H1 (cell line): Measurements from ENCODE around the gene NMRAL1. TPM values are rescaled to one million over a fixed set of nuclear protein-coding genes. Genes with fewer than 3 reads are reported as not detected.
A peak's percentile ranks its signal among the peaks of the same experiment; 100 is the strongest.

Source experiments
- ATF2 ChIP-seq: IDR thresholded peaks from 2 replicates; pipeline ENCODE4 v1.6.1; 2012; ENCODE audit warnings: low read length, inconsistent platforms
- ATF3 ChIP-seq: IDR thresholded peaks from 2 replicates; pipeline ENCODE4 v1.6.1; 2011; ENCODE audit warnings: low read depth, mild to moderate bottlenecking, low read length; ENCODE audit not compliant: insufficient read depth
- CEBPB ChIP-seq: IDR thresholded peaks from 2 replicates; pipeline ENCODE4 v1.6.1; 2012; ENCODE audit warnings: low read depth, low read length
- CHD1 ChIP-seq: IDR thresholded peaks from 2 replicates; pipeline ENCODE4 v1.6.1; 2012; ENCODE audit warnings: low read depth, low read length, improper control_type of control experiment
- EZH2 ChIP-seq: fragments of 200-600 bp; sonication (generic); IDR thresholded peaks from 2 replicates; pipeline ENCODE4 v1.7.1; 2012; ENCODE audit warnings: low read depth, mild to moderate bottlenecking, moderate library complexity, low read length, inconsistent platforms; ENCODE audit not compliant: severe bottlenecking
- GABPA ChIP-seq: IDR thresholded peaks from 2 replicates; pipeline ENCODE4 v1.6.1; 2011; ENCODE audit warnings: mild to moderate bottlenecking, low read length, moderate library complexity, borderline replicate concordance; ENCODE audit not compliant: insufficient read depth
- HDAC2 ChIP-seq, 2 experiments: fragments of 300-600 bp in 1 of 2; sonication (generic) in 1 of 2; IDR thresholded peaks; 2 replicates each; pipeline ENCODE4 v1.6.1; 2011 to 2012; ENCODE audit warnings: low read depth in 2 of 2, low read length in 2 of 2, mild to moderate bottlenecking in 2 of 2, moderate library complexity in 2 of 2, borderline replicate concordance in 1 of 2, inconsistent platforms in 1 of 2
- KDM4A ChIP-seq: IDR thresholded peaks from one replicate; pipeline ENCODE4 v1.7.1; 2012; ENCODE audit warnings: low read depth, mild to moderate bottlenecking, moderate library complexity, low read length, inconsistent platforms; ENCODE audit not compliant: severe bottlenecking
- MAFK ChIP-seq: IDR thresholded peaks from 2 replicates; pipeline ENCODE4 v1.6.1; 2012; ENCODE audit warnings: low read depth, mild to moderate bottlenecking, improper control_type of control experiment, low read length
- MAX ChIP-seq: IDR thresholded peaks from 2 replicates; pipeline ENCODE4 v1.6.1; 2012; ENCODE audit warnings: inconsistent platforms
- PHF8 ChIP-seq: fragments of 200-600 bp; sonication (generic); conservative IDR thresholded peaks from 2 replicates; pipeline ENCODE4 v1.7.1; 2012; ENCODE audit warnings: low read depth, mild to moderate bottlenecking, inconsistent platforms, low read length, moderate library complexity
- POLR2A ChIP-seq, 2 experiments: IDR thresholded peaks; 1 replicate in 1 of 2; 2 replicates in 1 of 2; pipeline ENCODE4 v1.6.1; 2011; ENCODE audit warnings: low read depth in 2 of 2, low read length in 2 of 2, mild to moderate bottlenecking in 2 of 2; ENCODE audit errors: control extremely low read depth in 1 of 2
- RBBP5 ChIP-seq: IDR thresholded peaks from 2 replicates; pipeline ENCODE4 v1.7.1; 2012; ENCODE audit warnings: low read depth, mild to moderate bottlenecking, inconsistent platforms, low read length, moderate library complexity, borderline replicate concordance
- SAP30 ChIP-seq: fragments of 300-600 bp; sonication (generic); IDR thresholded peaks from 2 replicates; pipeline ENCODE4 v1.7.1; 2012; ENCODE audit warnings: low read length, moderate library complexity, mild to moderate bottlenecking, inconsistent platforms; ENCODE audit not compliant: insufficient read depth, insufficient replicate concordance
- SIN3A ChIP-seq, 2 experiments: IDR thresholded peaks in 1 of 2; conservative IDR thresholded peaks in 1 of 2; 2 replicates each; pipeline ENCODE4 v1.6.1; 2011 to 2012; ENCODE audit warnings: low read length in 2 of 2, improper control_type of control experiment in 1 of 2, low read depth in 1 of 2, mild to moderate bottlenecking in 1 of 2
- TAF1 ChIP-seq: IDR thresholded peaks from 2 replicates; pipeline ENCODE4 v1.6.1; 2011; ENCODE audit warnings: mild to moderate bottlenecking, low read depth, low read length
- TBP ChIP-seq: IDR thresholded peaks from 2 replicates; pipeline ENCODE4 v1.6.1; 2011; ENCODE audit warnings: low read depth, low read length, improper control_type of control experiment
- USF2 ChIP-seq: IDR thresholded peaks from 2 replicates; pipeline ENCODE4 v1.6.1; 2011; ENCODE audit warnings: low read length, improper control_type of control experiment
- YY1 ChIP-seq: IDR thresholded peaks from 2 replicates; pipeline ENCODE4 v1.6.1; 2011; ENCODE audit warnings: low read depth, mild to moderate bottlenecking, low read length
- polyA plus RNA-seq, 7 experiments: library from polyadenylated mRNA; depleted of rRNA in 3 of 7; stranded (reverse) in 5 of 7; unstranded in 2 of 7; fragments of >200 nt in 5 of 7; fragments of 200-250 nt in 2 of 7; gene quantifications; 1 replicate in 5 of 7; 2 replicates in 1 of 7; 4 replicates in 1 of 7; pipeline versions ENCODE4 v1.2.1 to v1.2.3, GENCODE V29; 2011 to 2013; ENCODE audit warnings: missing spikeins in 2 of 7, mixed read lengths in 2 of 7
- total RNA-seq: library from RNA; stranded (reverse); fragmentation: NEBNext Ultra II Directional; extraction: Animal tissue kit (Norgen Biotek cat#: 25700); gene quantifications from 2 replicates; pipeline ENCODE4 v1.2.1, GENCODE V29; 2021

The NMRAL1 gene
- total and polyA plus RNA-seq, 2 of the 8 experiments (the other 6 are each of a cell fraction or from before 2014, with no cell fraction given) = 66.8 to 143 TPM

GRCh38 chr16:4517812-4518680, 43.6 kb upstream of the NMRAL1 start (continued):
- TF ChIP-seq KDM4A (no peak), ATF3 (no peak), ATF2 (no peak), GABPA (0 out of 2 replicates have a peak, but pooled peaks have one; percentile 23), MAX (no peak), RBBP5 (no peak), TBP (no peak), POLR2A (IDR thresholded peaks at IDR 0.05; ENCODE audit: control extremely low read depth in 1 of 2, low read depth in 2 of 2, low read length in 2 of 2) (0 out of 3 replicates have a peak, but pooled peaks of 1 of the 2 experiments have one; percentile 27), CHD1 (no peak), MAFK (no peak), HDAC2 (IDR thresholded peaks at IDR 0.05; ENCODE audit: borderline replicate concordance in 1 of 2, low read depth in 2 of 2, low read length in 2 of 2) (0 out of 4 replicates have a peak, but pooled peaks of 1 of the 2 experiments have one; percentile 16), YY1 (no peak), EZH2 (no peak), SIN3A (conservative IDR thresholded peaks at IDR 0.05 in 1 of 2, IDR thresholded peaks at IDR 0.05 in 1 of 2; ENCODE audit: low read depth in 1 of 2, low read length in 2 of 2) (no peak), SAP30 (no peak), USF2 (no peak), TAF1 (no peak), CEBPB (no peak), PHF8 (no peak)
